ENCODE measurements around the gene GALNTL6.

- TF ChIP-seq ZNF174 (CRISPR knock-in tag; IDR thresholded peaks at IDR 0.05) (no peak), ZNF696 (CRISPR knock-in tag; conservative IDR thresholded peaks at IDR 0.05) (no peak), HMGXB4 (CRISPR knock-in tag; IDR thresholded peaks at IDR 0.05) (no peak), CTCF (IDR thresholded peaks at IDR 0.05 in 2 of 3, conservative IDR thresholded peaks at IDR 0.05 in 1 of 3; ENCODE audit: insufficient read depth in 2 of 3, low read depth in 1 of 3, low read length in 3 of 3) (no peak), ZNF512 (tag; IDR thresholded peaks at IDR 0.05) (no peak), STAT6 (CRISPR knock-in tag; IDR thresholded peaks at IDR 0.05) (no peak), EP300 (IDR thresholded peaks at IDR 0.05; ENCODE audit: low read length) (no peak), ZNF766 (CRISPR knock-in tag; conservative IDR thresholded peaks at IDR 0.05) (no peak), JUND (IDR thresholded peaks at IDR 0.05; ENCODE audit: borderline replicate concordance, low read depth, low read length) (no peak), JUND (tag; IDR thresholded peaks at IDR 0.05; ENCODE audit: borderline replicate concordance, low read depth, low read length) (no peak)
Measured at GRCh38 chr4:171924746-171925376, 111.7 kb downstream of the GALNTL6 start.

Data from K562 (cell line).